PFSK-1 (cell line): ENCODE results near the gene GRB10.

Source experiments
- POLR2AphosphoS5 ChIP-seq: IDR thresholded peaks from 2 replicates; pipeline ENCODE4 v1.6.1; 2012; ENCODE audit warnings: low read depth, mild to moderate bottlenecking, control low read depth, low read length, moderate library complexity
- SIN3A ChIP-seq: IDR thresholded peaks from 2 replicates; pipeline ENCODE4 v1.6.1; 2012; ENCODE audit warnings: mild to moderate bottlenecking, low read length, moderate library complexity, borderline replicate concordance; ENCODE audit not compliant: insufficient read depth
- TAF1 ChIP-seq: IDR thresholded peaks from 2 replicates; pipeline ENCODE4 v1.6.1; 2012; ENCODE audit warnings: low read length, control low read depth, borderline replicate concordance; ENCODE audit not compliant: insufficient read depth
- TF ChIP-seq, protein P1 (sequence below), 2 experiments: IDR thresholded peaks; 2 replicates each; pipeline versions ENCODE4 v1.6.1 to v1.8.0; 2011 to 2012; ENCODE audit warnings: low read depth in 2 of 2, low read length in 2 of 2, control low read depth in 1 of 2, inconsistent platforms in 1 of 2, mild to moderate bottlenecking in 1 of 2, moderate library complexity in 1 of 2; ENCODE audit not compliant: insufficient read depth in 1 of 2

DNA sequence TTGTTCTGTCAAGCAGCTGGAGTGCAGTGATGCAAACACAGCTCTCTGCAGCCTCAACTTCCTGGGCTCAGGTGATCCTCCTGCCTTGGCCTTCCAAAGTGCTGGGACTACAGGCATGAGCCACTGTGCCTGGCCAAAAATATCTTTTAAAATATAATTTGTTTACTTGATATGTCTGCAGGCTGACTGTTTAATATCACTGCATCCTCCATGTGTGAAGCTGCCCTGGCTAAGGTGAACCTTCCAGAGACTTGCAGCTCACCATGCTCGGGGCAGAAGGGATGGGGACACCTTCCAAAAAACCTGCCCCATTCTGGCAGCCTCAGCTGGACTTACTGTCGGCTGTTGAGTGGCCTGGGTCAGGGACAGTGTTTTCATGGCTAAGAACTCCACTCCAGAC, 159.9 kb downstream of the GRB10 start:
- TF ChIP-seq SIN3A (no peak), POLR2AphosphoS5 (no peak), TAF1 (no peak)
- TF ChIP-seq, protein P1, sequence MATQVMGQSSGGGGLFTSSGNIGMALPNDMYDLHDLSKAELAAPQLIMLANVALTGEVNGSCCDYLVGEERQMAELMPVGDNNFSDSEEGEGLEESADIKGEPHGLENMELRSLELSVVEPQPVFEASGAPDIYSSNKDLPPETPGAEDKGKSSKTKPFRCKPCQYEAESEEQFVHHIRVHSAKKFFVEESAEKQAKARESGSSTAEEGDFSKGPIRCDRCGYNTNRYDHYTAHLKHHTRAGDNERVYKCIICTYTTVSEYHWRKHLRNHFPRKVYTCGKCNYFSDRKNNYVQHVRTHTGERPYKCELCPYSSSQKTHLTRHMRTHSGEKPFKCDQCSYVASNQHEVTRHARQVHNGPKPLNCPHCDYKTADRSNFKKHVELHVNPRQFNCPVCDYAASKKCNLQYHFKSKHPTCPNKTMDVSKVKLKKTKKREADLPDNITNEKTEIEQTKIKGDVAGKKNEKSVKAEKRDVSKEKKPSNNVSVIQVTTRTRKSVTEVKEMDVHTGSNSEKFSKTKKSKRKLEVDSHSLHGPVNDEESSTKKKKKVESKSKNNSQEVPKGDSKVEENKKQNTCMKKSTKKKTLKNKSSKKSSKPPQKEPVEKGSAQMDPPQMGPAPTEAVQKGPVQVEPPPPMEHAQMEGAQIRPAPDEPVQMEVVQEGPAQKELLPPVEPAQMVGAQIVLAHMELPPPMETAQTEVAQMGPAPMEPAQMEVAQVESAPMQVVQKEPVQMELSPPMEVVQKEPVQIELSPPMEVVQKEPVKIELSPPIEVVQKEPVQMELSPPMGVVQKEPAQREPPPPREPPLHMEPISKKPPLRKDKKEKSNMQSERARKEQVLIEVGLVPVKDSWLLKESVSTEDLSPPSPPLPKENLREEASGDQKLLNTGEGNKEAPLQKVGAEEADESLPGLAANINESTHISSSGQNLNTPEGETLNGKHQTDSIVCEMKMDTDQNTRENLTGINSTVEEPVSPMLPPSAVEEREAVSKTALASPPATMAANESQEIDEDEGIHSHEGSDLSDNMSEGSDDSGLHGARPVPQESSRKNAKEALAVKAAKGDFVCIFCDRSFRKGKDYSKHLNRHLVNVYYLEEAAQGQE (IDR thresholded peaks at IDR 0.05; ENCODE audit: insufficient read depth in 1 of 2, low read depth in 2 of 2, low read length in 2 of 2): no peak
